Kidney epithelial cell (primary cell): ENCODE data around the gene ADK. TPM values are rescaled to one million over a fixed set of nuclear protein-coding genes. Genes with fewer than 3 reads are reported as not detected.

Experiments used
- DNase-seq: peaks from one replicate; pipeline ENCODE4 v3.0.0-alpha.2; 2010; ENCODE audit warnings: low read depth
- H3K27me3 ChIP-seq: 2 replicates; pipeline ENCODE4 v1.6.0; 2011; ENCODE audit warnings: low read length; ENCODE audit not compliant: control insufficient read depth, insufficient read depth
- H3K36me3 ChIP-seq: 2 replicates; pipeline ENCODE4 v1.5.1; 2011; ENCODE audit warnings: low read length; ENCODE audit not compliant: control insufficient read depth, insufficient read depth
- H3K4me3 ChIP-seq: 2 replicates; pipeline ENCODE4 v1.5.1; 2011; ENCODE audit warnings: low read depth, mild to moderate bottlenecking, control low read depth, low read length
- total RNA-seq: library from RNA; depleted of rRNA; stranded (reverse); fragments of >200 nt; gene quantifications from 2 replicates; pipeline ENCODE4 v1.2.3, GENCODE V29; 2015
- TF ChIP-seq, protein P1 (sequence below): IDR thresholded peaks from 2 replicates; pipeline ENCODE4 v1.5.1; 2011; ENCODE audit warnings: mild to moderate bottlenecking, moderate library complexity, low read length, control low read depth, inconsistent platforms; ENCODE audit not compliant: insufficient read depth, poor library complexity, severe bottlenecking

The ADK gene
- total RNA-seq, 1 donor from 2014 or later = 43.6 TPM

DNA sequence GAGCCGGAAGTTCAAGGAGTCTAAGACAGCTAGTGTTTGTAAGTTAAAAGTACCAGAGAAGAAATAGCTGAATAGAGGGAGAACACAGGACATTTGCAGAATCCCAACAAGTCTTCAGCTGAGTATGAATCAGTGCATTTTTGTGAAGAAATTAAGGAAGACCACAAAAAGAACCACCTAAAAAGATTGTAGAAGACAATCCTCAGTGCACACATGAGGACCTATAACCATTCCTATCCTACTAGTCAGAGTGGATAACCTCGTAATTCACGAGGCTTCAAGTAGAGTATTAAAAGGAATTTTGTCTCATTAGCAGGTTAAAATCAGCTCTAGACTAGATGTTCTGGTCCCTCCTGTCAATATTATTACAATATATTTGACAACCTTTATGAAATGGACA, 380.0 kb downstream of the ADK start:
- Histone ChIP-seq H3K27me3 (no peaks in the 10 kb centered on the region), H3K4me3 (no peak overlapping the region), H3K36me3 (no peaks in the 10 kb centered on the region)
- TF ChIP-seq, protein P1, sequence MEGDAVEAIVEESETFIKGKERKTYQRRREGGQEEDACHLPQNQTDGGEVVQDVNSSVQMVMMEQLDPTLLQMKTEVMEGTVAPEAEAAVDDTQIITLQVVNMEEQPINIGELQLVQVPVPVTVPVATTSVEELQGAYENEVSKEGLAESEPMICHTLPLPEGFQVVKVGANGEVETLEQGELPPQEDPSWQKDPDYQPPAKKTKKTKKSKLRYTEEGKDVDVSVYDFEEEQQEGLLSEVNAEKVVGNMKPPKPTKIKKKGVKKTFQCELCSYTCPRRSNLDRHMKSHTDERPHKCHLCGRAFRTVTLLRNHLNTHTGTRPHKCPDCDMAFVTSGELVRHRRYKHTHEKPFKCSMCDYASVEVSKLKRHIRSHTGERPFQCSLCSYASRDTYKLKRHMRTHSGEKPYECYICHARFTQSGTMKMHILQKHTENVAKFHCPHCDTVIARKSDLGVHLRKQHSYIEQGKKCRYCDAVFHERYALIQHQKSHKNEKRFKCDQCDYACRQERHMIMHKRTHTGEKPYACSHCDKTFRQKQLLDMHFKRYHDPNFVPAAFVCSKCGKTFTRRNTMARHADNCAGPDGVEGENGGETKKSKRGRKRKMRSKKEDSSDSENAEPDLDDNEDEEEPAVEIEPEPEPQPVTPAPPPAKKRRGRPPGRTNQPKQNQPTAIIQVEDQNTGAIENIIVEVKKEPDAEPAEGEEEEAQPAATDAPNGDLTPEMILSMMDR = no peak
- DNase-seq = no peak

DNA sequence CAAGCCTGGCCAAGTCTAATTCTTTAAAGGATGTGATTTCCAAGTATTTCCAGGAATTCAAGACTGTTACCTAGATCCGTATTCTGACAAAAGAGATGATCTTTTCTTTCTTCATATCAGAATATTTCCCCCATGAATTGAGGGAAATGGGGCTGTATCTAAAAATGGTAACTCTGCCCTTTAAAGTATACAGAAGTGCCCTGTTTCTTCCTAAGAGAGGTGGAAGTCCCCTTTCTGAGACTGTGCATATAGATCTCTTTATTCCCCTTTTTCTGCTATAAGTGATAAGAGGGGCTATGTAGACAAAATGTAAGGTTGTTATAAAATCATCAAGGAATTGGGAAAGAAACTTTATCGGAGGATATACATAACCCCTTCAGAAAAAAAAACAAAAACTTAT, 388.3 kb downstream of the ADK start:
- Histone ChIP-seq H3K4me3 (no peak overlapping the region), H3K36me3 (no peaks in the 10 kb centered on the region), H3K27me3 (no peaks in the 10 kb centered on the region)
- DNase-seq = no peak
- TF ChIP-seq, protein P1 = no peak

DNA sequence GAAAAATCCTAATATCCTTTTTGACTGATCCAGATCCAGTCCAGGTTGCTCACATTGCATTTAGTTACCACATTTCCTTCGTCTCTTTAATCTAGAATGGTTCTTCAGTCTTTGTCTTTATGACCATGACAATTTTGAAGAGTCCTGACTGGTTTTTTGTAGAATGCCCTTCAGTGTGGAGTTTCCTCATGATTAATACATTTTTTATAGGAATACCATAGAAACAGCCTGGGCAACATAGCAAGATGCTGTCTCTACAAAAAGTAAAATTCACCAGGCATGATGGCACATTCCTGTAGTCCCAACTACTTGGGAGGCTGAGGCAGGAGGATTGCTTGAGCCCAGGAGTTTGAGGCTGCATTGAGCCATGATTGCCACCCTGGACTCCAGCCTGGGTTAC, 390.4 kb downstream of the ADK start:
- H3K36me3 ChIP-seq = no peaks in the 10 kb centered on the region
- TF ChIP-seq, protein P1 = no peak
- no peak for DNase-seq

DNA sequence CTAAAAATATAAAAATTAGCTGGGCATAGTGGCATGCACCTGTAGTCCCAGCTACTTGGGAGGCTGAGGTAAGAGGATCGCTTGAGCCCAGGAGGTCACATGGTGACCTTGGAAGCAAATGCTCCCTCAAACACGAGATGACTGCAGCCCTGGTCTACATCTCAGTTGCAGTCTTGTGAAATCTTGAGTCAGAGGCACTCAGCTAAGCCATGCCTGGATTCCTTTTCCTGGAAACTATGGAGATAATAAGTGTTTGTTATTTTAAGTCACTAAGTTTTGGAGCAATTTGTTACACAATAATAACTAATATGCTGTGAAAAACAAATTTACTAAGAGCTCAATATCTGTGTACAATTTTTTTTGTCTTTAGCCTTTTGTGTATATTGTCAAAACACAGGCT, 391.1 kb downstream of the ADK start:
- H3K4me3 ChIP-seq = no peak overlapping the region
- TF ChIP-seq, protein P1 = no peak
- H3K27me3 ChIP-seq = no peaks in the 10 kb centered on the region
- no peak for DNase-seq
- H3K36me3 ChIP-seq = no peaks in the 10 kb centered on the region

More for the DNA sequence above, 390.4 kb downstream of the ADK start:
- Histone ChIP-seq H3K4me3 (no peak overlapping the region), H3K27me3 (no peaks in the 10 kb centered on the region)

DNA sequence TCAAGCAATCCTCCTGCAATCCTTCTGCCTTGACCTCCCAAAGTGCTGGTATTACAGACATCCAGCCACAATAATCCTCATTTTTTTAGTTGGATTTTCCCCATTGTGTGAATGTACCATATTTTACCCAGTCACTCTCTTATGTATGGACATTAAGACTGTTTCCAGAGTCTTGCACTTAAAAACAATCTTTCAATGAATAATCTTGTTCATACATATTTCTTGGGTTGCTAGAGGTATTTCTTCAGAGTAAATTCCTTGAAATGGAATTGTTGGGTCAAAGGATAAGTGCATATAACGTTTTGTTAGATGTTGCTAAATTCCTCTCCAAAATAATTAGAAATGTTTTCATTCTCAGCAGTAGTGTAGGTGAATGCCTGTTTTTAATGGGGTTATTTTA, 392.3 kb downstream of the ADK start:
- TF ChIP-seq, protein P1 = no peak
- H3K4me3 ChIP-seq = no peak overlapping the region
- DNase-seq = no peak
- no peaks in the 10 kb centered on the region for H3K27me3 ChIP-seq
- no peaks in the 10 kb centered on the region for H3K36me3 ChIP-seq

DNA sequence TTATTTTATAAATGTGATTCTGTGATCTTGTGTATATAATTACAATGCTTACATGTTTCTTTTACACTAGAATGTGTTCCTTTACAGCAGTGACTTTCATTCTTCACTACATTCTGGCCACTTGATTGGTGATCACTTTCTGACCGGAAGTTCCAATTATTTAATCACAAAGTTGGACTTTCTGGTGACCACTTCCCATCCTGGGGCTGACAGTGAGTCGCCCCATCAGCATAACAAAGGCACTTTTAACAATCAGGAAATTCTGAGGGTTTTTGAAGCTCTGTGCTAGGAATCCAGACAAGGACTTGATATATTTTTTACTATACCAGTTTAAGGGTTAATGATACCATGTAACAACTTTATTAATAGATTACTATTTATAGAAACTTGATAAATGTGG, 393.1 kb downstream of the ADK start:
- no peak for DNase-seq
- no peaks in the 10 kb centered on the region for H3K27me3 ChIP-seq
- H3K4me3 ChIP-seq = no peak overlapping the region
- H3K36me3 ChIP-seq = no peaks in the 10 kb centered on the region
- TF ChIP-seq, protein P1 = no peak
